Measurements from ENCODE around the gene RTN3. TPM values are rescaled to one million over a fixed set of nuclear protein-coding genes. Genes with fewer than 3 reads are reported as not detected.

The RTN3 gene
- total and polyA plus RNA-seq, 9 of the 15 experiments (the other 6 are each of a cell fraction or from before 2014, with no cell fraction given) = 41.6 to 169 (median 93.5) TPM

GRCh38 chr11:63710476-63711217 lies 29.3 kb downstream of the RTN3 start (continued):
- no peak for TF ChIP-seq ZFP91 (CRISPR knock-in tag; IDR thresholded peaks at IDR 0.05)
- TF ChIP-seq CBFA2T3 (IDR thresholded peaks at IDR 0.05) = peak; percentile 50; the same call in 1 of the 2 replicates
- no peak for TF ChIP-seq HMGXB4 (CRISPR knock-in tag; IDR thresholded peaks at IDR 0.05)
- TF ChIP-seq NELFE (IDR thresholded peaks at IDR 0.05; ENCODE audit: insufficient read depth, insufficient read length) = no peak
- TF ChIP-seq FOXA3 (CRISPR knock-in tag; conservative IDR thresholded peaks at IDR 0.05 in 1 of 2, IDR thresholded peaks at IDR 0.05 in 1 of 2) = no peak
- no peak for TF ChIP-seq SUPT5H (IDR thresholded peaks at IDR 0.05)
- TF ChIP-seq CREB5 (CRISPR knock-in tag; IDR thresholded peaks at IDR 0.05) = no peak
- no peak for TF ChIP-seq STAG1 (CRISPR knock-in tag; IDR thresholded peaks at IDR 0.05; ENCODE audit: borderline replicate concordance)
- TF ChIP-seq CEBPG (CRISPR knock-in tag; IDR thresholded peaks at IDR 0.05) = no peak
- peak; percentile 47 to 74 for TF ChIP-seq CEBPG (tag; conservative IDR thresholded peaks at IDR 0.05 in 1 of 2, IDR thresholded peaks at IDR 0.05 in 1 of 2)
- no peak for TF ChIP-seq THRAP3 (IDR thresholded peaks at IDR 0.05; ENCODE audit: borderline replicate concordance)
- TF ChIP-seq RNF2 (IDR thresholded peaks at IDR 0.05) = no peak
- no peak for TF ChIP-seq ZNF699 (CRISPR knock-in tag; IDR thresholded peaks at IDR 0.05; ENCODE audit: insufficient replicate concordance)
- TF ChIP-seq HNRNPLL (IDR thresholded peaks at IDR 0.05; ENCODE audit: low read depth, low read length, poor library complexity, severe bottlenecking) = no peak
- no peak for TF ChIP-seq MEF2D (tag; conservative IDR thresholded peaks at IDR 0.05; ENCODE audit: low read depth)
- no peak for TF ChIP-seq ZNF518B (CRISPR knock-in tag; IDR thresholded peaks at IDR 0.05)
- TF ChIP-seq NR0B1 (IDR thresholded peaks at IDR 0.05; ENCODE audit: partially characterized antibody) = no peak
- no peak for TF ChIP-seq CSDE1 (IDR thresholded peaks at IDR 0.05)

All from K562 (cell line).